ENCODE results near the gene DEPDC4.
"Not testable (repeated sequence)": the region's sequence is repeated elsewhere in the genome, so short reads cannot be mapped to it uniquely, and the experiment has no call there.

Gene DEPDC4

DNA sequence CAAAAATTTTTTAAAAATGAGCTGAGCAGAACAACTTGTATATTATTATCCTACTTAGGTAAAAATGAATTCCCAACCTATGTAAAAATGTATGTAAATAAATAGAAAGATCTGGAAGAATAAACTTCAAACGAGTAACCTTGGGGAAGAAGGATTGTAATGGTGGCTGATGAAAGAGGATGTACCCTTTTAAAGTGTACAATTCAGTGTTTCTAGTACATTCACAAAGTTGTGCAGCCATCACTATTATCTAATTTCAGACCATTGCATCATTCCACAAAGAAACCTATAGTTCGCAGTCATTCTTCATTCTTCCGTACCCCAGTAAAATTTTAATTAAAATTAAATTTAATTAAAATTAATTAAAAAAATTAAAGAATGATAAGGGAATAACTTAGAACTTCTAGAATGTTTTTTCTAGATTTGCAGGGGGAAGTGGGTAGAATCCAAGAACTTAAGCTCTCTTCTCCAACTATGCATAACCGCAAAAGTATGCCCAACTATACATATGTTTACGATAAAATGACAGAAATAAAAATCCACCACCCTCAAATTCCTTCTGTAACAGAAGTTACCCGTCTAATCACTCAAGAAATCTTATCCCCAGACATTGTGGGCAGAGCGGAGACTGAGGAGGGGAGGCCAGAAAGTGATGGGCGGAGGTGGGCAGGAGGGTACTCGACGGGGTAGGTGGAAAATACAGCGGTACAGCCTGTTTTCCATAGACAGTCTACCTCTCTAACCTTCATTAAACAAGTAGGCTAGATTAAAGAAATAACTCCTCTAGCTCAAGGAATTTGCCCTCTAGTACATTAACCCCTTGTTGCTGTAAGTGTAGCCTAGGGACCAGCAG lies 921 bp downstream of the DEPDC4 start:
- intact Hi-C loops (cut with DNase I): no loop called here

DNA sequence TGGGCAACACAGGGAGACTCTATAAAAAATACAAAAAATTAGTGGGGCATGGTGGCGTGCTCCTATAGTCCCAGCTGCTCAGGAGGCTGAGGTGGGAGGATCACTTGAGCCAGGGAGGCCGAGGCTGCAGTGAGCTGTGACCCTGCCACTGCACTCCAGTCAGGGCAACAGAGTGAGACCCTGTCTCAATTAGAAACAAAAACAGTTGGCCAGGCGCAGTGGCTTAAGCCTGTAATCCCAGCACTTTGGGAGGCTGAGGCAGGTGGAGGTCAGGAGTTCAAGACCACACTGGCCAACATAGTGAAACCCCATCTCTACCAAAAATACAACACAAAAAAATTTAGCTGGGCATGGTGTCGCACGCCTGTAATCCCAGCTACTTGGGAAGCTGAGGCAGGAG lies 1.8 kb downstream of the DEPDC4 start:
- DNase-seq; intact Hi-C loops (cut with DNase I): not testable (repeated sequence)

More for the DNA sequence above, 921 bp downstream of the DEPDC4 start:
- no peak for DNase-seq

DNA sequence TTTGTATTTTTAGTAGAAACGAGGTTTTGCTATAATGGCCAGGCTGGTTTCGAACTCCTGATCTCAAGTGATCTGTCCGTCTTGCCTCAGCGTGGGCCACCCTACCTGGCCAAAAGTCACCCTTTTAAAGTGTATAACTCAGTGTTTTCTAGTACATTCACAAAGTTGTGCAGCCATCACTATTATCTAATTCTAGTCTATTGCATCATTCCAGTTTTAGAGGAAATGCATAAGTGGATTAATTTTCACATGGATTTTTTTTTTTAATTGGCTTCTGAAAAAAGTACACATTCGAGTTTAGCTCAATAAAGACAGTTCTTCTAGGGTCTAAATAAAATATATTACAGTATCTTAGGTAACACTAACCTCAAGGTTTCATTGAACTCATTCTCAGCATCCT lies 3.7 kb downstream of the DEPDC4 start:
- intact Hi-C loops (cut with DNase I): no loop called here
- DNase-seq: no peak

DNA sequence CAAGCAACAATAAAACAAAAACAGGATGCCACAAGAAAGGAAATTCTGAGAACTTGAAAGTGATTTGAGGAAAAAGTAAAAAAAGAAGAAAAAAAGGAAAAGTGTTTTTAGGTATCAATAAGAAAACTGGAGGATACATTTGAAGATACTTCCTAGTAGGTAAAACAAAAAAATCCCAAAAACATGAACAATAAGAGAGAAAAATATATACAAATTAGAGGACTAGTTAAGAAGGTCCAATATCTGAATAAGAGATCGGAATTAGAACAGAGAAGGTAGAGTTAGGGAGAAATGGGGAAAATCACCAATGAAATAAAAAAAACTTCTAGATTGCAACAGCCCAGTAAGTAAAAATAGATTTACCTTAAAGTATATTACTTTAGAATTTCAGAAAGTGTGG lies 8.8 kb downstream of the DEPDC4 start:
- DNase-seq: no peak
- intact Hi-C loops (cut with DNase I): no loop called here

DNA sequence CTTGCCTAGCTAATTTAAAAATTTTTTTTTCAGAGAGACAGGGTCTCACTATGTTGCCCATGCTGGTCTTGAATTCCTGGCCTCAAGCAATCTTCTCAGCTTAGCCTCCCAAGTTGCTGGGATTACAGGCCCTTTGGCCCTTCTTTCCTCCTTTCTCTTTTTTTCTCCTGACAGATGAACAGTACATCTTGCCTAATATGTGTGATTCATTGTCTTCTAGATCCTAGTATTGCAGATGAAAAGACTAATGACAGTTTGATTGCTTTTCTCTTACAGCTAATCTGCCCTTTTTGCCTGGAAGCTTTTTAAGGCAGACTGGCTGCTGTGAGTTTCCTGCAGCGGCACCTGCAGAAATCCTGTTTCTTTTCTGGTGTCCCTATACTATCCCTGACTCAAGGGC lies 12.0 kb downstream of the DEPDC4 start:
- DNase-seq: no peak
- intact Hi-C loops (cut with DNase I): no loop called here

DNA sequence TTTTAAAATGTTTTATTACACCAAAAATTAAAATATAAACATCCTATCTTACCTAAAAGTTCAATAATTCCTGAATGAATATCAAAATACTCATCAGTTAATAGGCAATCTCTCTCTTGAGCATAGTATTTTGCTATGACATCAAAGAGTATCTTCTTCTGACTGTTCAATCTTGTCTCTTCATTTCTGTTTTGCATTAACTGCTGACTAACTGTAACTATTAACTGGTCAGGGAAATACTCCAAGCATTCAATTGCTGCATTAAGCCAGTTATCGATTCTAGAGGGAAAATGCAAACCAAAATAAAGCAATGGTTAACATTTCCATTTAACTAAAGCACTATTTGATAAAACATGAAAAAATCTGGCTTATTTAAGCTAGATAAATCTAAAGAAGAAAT lies 13.4 kb downstream of the DEPDC4 start:
- intact Hi-C loops (cut with DNase I): no loop called here
- no peak for DNase-seq

DNA sequence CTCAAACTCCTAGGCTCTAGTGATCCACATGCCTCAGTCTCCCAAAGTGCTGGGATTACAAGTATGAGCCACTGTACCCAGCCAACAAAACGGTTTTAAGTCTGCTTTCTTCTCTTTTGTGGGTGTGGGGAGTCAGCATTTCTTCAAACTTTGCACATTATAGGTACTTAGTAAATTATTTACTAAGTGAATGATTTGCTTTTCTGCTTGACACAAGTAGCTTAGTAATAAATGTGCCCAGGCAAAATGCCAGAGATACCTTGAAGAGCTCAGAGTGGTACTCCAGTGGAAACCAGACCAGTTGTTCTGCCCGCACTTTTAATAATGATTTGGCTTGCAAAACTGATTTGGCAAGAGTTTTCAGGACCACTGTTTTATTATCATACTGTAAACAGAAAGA lies 15.0 kb downstream of the DEPDC4 start:
- intact Hi-C loops (cut with DNase I): no loop called here
- DNase-seq: no peak

DNA sequence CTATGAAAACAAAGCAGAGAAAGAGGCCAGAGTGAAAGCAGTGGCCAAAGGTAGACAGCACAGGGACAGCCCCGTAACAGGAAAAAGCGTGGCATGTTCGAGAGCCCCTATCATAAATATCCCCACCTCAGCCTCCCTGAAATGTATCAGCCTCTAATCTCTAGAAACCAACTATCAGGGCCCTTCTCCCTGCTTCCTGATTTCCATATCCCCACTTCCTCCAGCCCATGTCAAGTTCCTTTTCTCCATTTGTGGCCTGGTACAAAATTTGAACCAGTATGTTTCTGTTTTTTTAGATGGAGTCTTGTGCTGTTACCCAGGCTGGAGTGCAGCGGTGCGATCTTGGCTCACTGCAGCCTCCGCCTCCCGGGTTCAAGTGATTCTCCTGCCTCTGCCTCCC lies 16.9 kb downstream of the DEPDC4 start:
- intact Hi-C loops (cut with DNase I): no loop called here
- DNase-seq: no peak

DNA sequence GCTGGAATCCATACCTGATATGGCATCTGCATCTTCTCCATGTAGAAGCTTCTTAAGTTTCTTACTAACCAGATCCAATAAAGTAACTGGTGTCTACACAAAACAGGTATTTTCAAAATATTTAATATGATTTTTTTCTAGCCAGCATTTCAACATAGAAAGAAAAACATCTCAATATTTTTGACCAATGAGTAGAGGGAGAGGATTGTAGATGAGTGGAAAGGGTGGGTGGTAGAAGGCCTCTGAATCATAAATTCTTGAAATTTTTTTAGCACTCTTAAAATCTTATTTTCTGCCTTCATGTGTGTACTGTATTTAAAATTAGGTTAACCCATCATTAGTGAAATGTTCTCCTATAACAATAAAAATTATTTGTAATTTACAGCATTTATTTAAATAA lies 18.0 kb downstream of the DEPDC4 start:
- intact Hi-C loops (cut with DNase I): no loop called here
- no peak for DNase-seq

DNA sequence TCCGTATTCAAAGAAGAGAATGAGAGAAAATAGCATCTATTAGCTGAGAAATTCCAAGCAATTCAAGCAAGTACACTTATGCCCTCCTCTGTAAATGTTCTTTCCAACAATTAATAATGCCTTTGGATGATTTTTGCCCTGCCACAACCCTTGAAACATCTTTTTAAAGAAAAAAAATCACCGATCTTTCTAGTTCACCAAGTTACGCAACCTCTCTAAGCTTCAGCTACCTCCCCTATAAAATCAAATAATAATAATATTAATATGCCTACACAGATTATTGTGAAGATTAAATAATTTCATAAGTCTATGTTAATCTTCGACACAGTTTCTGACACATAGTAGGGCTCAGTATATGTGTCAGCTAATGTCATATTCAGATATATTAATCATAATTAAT lies 19.1 kb downstream of the DEPDC4 start:
- intact Hi-C loops (cut with DNase I): no loop called here
- no peak for DNase-seq

DNA sequence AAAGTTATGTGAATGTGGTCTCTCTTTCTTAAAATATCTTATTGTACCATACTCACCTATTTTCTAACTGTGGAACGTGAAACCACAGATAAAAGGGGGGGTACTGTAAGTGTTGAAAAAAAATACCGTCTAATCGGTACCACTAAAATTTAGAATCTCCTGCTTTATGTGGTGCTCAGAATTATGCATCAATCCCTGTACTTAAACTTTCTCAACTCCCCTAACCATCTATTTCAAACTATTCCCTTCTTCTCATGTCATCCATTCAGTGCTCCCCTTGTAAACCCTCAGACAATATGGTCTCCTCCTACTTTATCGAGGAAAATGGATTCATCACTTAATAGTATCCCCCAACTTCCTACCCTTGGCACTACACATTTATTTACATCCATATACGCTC lies 23.7 kb downstream of the DEPDC4 start:
- no peak for DNase-seq
- intact Hi-C loops (cut with DNase I): no loop called here

DNA sequence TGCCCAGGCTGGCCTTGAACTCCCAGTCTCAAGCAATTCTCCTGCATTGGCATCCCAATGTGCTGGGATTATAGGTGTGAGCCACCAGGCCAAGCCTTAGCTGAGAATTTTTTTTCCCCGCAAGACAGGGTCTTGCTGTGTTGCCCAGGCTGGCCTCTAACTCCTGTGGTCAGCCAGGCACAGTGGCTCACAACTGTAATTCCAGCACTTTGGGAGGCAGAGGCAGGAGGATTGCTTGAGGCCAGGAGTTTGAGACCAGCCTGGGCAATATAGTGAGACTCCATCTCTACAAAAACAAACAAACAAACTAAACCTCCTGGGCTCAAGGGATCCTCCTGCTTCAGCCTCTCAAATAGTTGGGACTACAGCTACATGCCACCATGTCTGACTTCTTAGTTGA lies 27.3 kb downstream of the DEPDC4 start:
- no peak for DNase-seq
- intact Hi-C loops (cut with DNase I): no loop called here

DNA sequence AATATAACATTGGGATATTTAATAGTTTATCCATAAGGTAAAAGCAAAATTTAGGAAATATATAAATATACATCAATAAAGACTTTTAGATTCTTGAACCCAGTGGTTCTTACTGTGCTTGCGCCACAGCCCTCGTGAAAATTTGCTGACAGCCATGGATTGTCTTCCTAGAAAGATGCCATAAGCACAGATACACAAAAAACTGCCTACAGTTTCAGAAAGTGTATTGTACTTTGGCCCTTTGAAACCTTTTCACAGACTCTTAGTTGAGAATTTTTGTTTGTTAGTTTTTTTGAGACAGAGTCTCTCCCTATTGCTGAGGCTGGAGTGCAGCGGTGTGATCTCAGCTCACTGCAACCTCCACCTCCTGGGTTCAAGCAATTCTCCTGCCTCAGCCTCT lies 28.1 kb downstream of the DEPDC4 start:
- intact Hi-C loops (cut with DNase I): no loop called here
- no peak for DNase-seq

DNA sequence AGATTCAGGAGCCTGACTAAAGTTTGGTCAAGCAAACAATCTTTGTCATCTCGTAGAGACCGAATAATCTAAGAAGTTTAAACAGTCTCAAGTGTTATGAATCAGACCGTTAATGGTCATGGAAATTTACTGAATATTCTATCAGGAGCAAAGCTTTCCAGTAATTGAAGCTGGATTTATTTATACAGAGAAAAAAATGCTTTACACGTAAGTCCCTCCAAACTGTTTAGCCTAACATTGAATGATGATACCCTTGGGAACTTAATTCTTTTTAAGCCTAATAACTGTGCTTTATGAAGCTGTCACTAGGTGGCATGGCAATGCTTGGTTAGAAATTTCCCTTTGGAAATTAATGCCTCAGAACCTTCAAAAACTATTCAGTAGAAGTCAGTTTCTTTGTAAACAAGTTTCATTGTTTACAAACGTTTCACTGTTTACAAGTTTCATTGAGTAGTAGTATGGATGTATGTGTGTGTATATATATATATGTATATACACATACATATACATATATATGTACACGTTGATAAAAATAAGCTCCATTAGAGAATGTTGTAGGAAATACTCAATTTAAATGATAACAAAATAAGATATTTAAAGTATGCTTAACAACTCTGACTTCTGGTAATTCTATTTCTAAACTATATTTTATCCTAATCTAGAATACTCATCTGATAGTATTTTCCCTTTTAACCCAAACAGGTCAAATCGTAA lies 32.1 kb downstream of the DEPDC4 start:
- DNase-seq: peak in 4 of 42 donors; percentile 8 to 38 (median 14)
- intact Hi-C loops (cut with DNase I): no loop called here

DNA sequence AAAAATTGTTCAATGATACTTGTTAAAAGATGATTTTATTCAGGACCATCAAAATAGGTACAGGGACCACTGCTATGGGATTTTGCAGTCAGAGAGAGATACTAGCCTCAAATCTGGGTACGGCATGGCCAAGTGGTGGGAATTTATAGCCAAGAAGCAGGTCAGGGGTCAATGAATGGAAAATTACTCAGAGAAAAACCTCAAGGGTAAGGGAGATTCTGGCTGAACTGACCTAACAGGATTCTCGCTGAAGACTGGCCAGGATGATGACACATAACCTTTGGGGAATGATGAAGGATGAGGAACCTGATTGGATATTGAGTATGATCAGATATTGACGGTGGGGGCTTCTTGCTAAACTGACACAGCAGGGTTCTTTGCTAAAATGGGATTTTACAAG lies 32.7 kb downstream of the DEPDC4 start:
- DNase-seq: no peak
- intact Hi-C loops (cut with DNase I): no loop called here

DNA sequence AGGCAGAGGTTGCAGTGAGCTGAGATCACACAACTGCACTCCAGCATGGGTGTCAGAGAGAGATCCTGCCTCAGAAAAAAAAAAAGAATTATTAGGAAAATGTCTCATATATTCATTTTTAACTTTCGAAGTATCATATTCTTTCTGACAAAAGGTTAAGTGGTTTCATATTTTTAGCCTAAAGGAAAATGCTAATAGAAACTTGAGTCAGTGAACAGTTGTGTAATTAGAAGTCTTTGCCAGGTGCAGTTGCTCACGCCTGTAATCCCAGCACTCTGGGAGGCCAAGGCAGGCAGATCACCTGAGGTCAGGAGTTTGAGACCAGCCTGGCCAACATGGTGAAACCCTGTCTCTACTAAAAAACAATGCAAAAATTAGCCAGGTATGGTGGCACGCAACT lies 35.0 kb downstream of the DEPDC4 start:
- intact Hi-C loops (cut with DNase I); DNase-seq: not testable (repeated sequence)

DNA sequence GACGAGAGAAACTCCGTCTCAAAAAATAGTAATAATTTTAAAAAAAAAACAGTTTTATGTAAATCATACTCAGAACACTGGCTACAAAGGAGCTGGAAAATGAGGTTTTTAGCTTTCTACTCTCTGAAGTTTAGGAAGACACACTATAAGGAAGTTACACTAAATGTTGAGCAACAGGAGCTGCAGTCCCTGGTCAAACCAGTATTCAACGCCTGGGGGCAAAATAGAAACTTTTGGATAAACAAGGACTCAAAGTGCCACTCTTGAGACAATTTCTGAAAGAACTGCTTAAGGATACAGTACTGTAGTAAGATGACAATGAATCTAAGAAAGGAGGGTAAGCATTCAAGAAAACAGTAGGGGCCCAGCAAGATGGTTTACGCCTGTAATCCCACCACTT lies 37.0 kb downstream of the DEPDC4 start:
- no peak for DNase-seq
- intact Hi-C loops (cut with DNase I): loop anchor here (10.0 kb wide), 1 partner anchor 325 kb away; no protein-coding TSS in a partner anchor

DNA sequence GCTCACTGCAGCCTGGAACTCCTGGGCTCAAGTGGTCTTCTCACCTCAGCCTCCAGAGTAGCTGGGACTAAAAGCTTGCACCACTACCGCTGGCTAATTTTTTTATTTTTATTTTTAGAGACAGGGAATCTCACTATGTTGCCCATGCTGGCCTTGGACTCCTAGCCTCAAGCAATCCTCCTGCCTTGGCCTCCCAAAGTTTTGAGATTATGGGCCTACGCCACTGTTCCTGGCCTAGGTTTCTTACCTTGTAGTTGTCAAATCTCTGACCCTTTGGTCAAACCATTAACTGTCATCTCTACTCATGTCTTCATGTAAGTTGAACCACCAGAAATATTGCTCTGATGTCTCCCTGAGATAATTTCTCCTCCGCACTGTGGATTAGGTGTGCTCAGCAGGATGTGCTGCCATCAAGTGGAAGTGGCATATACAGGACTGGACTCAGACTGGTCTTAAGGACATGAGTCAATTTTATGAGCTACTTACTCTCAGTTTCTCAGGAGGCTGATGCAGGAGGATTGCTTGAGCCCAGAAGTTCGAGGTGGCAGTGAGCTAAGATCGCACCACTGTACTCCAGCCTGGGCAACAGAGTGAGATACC lies 37.7 kb downstream of the DEPDC4 start:
- intact Hi-C loops (cut with DNase I): loop anchor here (10.0 kb wide), 1 partner anchor 326 kb away; no protein-coding TSS in a partner anchor
- DNase-seq: no peak

DNA sequence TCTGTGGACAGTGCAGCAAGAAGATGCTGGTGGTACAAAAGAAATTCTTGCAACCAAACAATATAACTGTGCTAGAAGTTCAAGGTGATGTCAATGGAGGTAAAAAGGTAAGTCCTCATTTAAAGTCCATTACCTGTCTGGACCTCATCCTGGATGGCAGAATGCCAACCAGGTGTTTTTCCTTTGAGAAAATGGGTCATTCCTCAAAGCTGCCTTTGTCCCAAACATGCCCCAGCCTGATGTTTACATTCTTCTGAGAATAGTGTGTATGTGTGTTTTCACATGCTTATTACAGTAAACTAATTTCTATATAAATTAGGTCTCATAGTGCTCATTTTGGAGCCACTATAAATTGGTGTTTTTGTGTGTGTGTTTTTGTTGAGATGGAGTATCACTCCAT lies 41.4 kb downstream of the DEPDC4 start:
- no peak for DNase-seq
- intact Hi-C loops (cut with DNase I): loop anchor here (10.0 kb wide), 1 partner anchor 329 kb away; no protein-coding TSS in a partner anchor

DNA sequence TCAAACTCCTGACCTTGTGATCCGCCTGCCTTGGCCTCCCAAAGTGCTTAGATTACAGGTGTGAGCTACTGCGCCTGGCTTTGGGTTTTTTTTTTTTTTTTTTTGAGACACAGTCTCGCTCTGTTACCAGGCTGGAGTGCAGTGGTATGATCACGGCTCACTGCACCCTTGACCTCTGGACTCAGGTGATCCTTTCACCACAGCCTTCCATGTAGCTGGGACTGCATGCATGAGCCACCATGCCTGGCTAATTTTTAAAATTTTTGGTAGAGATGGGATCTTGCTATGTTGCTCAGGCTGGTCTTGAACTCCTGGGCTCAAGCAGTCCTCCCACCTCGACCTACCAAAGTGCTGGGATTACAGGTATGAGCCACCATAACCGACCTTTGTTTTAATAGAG lies 44.7 kb downstream of the DEPDC4 start:
- not testable (repeated sequence) for DNase-seq

More for the DNA sequence above, 44.7 kb downstream of the DEPDC4 start:
- intact Hi-C loops (cut with DNase I): loop anchor here (10.0 kb wide), 1 partner anchor 333 kb away; no protein-coding TSS in a partner anchor
